Mucosa of descending colon (tissue), 3 donors: ENCODE data around the gene HORMAD2. TPM values are rescaled to one million over a fixed set of nuclear protein-coding genes. Genes with fewer than 3 reads are reported as not detected.

Source experiments
- ATAC-seq: fragments of 200-7000 bp; cut with Tn5 transposase; one replicate; pipeline ENCODE4 v1.9.1; 2020; ENCODE audit warnings: mild to moderate bottlenecking, moderate library complexity
- DNase-seq, 3 donors: peaks; one replicate each; pipeline ENCODE4 v3.0.0-alpha.2; 2020
- H3K36me3 ChIP-seq: fragments of 200-600 bp; one replicate; pipeline ENCODE4 v1.8.0; 2021; ENCODE audit warnings: low read depth, mild to moderate bottlenecking
- H3K4me1 ChIP-seq: fragments of 200-600 bp; one replicate; pipeline ENCODE4 v1.8.0; 2021; ENCODE audit warnings: low read depth, mild to moderate bottlenecking
- H3K4me3 ChIP-seq: fragments of 200-600 bp; one replicate; pipeline ENCODE4 v1.8.0; 2021; ENCODE audit warnings: mild to moderate bottlenecking
- H3K9me3 ChIP-seq: fragments of 200-600 bp; one replicate; pipeline ENCODE4 v1.8.0; 2021; ENCODE audit warnings: mild to moderate bottlenecking
- CTCF ChIP-seq: fragments of 200-600 bp; IDR thresholded peaks from one replicate; pipeline ENCODE4 v1.8.0; 2022; ENCODE audit warnings: antibody characterized with exemption, mild to moderate bottlenecking
- intact Hi-C, 2 donors: fragments of 100-400 bp; cut with DNase I in 1 of 2; cut with micrococcal nuclease in 1 of 2; formaldehyde crosslinking; loops; one replicate each; pipeline versions ENCODE4 v1.11.0 to v1.11.1; 2022; cut with DNase I, micrococcal nuclease
- total RNA-seq, 3 donors: library from RNA; stranded (reverse); fragmentation: NEBNext Ultra II Directional in 2 of 3; extraction: Animal tissue kit (Norgen Biotek cat#: 25700) in 2 of 3; gene quantifications; one replicate each; pipeline versions ENCODE4 v1.2.1 to v1.2.4, GENCODE V29; 2021 to 2023
- donor health status: DM: no; HTN: no; CAD: no; lungs with moderate emphysema.
- donor health status: DM: no; HTN: no; CAD: no.
- donor health status: DM: no; HTN: yes; CAD: no.

Gene HORMAD2
- total RNA-seq, 3 donors from 2014 or later = not detected

GRCh38 chr22:30209642-30210041 lies 129.4 kb downstream of the HORMAD2 start:
- H3K36me3 ChIP-seq = no peaks in the 10 kb centered on the region
- ATAC-seq (no peak), DNase-seq (no peak)
- intact Hi-C loops = no loop called here
- H3K4me1 ChIP-seq = no peaks in the 10 kb centered on the region
- H3K4me3 ChIP-seq = no peak overlapping the region
- H3K9me3 ChIP-seq = no peaks in the 10 kb centered on the region
- TF ChIP-seq CTCF = no peak

DNA sequence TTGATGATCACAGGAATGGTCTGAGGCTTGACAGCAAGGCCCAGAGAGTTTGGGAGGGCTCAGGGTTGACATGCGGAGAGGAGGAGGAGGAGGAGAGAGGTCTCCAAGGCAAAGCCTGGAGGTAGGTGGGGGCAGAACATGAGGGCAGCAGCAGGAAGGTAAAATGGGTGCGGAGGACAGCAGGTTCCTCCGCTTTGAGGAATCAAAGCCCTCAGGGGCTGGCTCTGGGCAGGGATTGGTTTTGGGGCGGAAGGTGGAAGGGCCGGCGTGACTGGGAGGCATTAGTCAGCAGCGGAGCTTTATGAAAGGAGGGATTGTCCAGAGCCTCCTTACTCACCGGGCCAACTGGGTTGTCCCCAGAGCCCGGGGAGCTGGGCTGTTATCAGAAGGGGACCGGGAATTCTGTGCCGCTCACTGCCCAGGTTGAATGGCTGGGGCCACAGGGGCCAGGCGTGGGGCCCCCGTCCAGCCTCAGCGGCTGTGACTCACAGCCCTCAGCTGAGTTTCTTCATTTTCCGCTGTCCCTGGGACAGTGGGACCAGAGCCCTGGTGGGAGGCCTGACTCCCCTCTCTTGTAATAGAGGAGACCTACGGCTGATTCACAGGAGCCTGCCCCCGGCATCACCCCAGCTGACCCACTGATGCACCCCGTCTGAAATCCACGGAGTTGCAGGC lies 130.1 kb downstream of the HORMAD2 start:
- ATAC-seq (no peak), DNase-seq (no peak)
- Histone ChIP-seq H3K36me3 (no peaks in the 10 kb centered on the region), H3K4me1 (no peaks in the 10 kb centered on the region), H3K4me3 (no peak overlapping the region), H3K9me3 (no peaks in the 10 kb centered on the region)
- intact Hi-C loops = no loop called here
- no peak for TF ChIP-seq CTCF

DNA sequence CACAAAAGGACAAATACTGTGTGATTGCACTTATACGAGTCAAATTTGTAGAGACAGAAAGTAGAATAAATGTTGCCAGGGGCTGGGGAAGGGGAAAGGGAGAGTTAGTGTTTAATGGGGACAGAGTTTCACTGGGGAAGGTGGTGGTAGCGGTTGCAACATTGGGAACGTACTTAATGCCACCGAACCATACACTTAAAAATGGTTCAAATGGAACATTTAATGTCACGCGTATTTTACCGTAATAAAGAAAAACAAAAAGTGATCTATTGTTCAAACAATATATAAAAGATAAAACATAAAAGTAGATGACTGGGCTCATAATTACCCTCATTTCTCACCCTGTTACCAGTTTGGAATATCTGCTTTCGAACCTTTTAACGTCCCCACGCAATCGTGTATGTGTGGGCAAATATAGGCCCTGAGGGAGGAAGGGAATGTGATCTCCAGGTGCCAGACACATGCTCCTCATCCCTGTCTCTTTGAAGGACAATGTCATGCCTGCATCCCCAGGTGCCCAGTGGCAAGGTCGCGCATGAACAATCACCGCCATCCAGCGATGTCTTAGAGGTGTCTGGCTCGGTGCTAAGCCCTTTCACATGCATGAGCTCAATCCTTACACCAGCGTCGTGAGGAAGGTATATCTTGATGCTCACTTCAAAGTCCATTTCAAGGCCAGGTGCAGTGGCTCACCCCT lies 131.0 kb downstream of the HORMAD2 start:
- DNase-seq (no peak), ATAC-seq (no peak)
- H3K4me1 ChIP-seq = no peaks in the 10 kb centered on the region

DNA sequence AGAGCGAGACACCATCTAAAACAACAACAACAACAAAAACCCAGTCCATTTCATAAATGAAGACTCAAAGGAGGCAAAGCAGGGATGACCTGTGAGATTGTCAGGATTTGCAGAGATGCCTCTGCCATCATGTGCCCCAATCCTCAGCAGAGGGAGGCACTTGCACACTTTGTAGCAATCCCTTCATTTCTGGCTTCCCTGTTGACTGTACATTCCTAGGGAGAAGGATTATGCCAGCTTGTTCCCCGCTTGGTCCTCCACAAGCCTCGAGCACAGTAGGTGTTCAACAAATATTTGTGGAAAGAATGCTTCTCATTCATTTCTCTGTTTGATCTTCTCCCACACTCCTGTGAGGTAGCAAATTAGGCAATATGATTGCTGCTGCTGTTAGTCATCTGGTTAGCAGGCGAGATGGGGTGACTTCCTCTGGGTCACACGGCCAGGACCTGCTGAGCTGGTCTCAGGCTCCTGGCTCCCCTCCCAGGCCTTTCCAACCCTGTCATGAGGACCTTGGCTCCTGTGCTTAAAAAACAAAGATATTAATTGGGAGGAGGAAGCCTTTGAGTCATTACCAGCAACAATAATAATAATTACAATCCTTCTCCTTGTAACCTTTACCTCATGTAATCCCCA lies 132.2 kb downstream of the HORMAD2 start:
- intact Hi-C loops = no loop called here
- no peaks in the 10 kb centered on the region for H3K36me3 ChIP-seq
- TF ChIP-seq CTCF = no peak
- H3K4me1 ChIP-seq = no peaks in the 10 kb centered on the region
- DNase-seq (peak in 1 of 3 donors; percentile 69), ATAC-seq (peak; percentile 65)
- no peaks in the 10 kb centered on the region for H3K9me3 ChIP-seq
- no peak overlapping the region for H3K4me3 ChIP-seq

More for the DNA sequence above, 131.0 kb downstream of the HORMAD2 start:
- no peak for TF ChIP-seq CTCF
- H3K4me3 ChIP-seq = no peak overlapping the region
- H3K9me3 ChIP-seq = no peaks in the 10 kb centered on the region
- intact Hi-C loops = no loop called here
- no peaks in the 10 kb centered on the region for H3K36me3 ChIP-seq

DNA sequence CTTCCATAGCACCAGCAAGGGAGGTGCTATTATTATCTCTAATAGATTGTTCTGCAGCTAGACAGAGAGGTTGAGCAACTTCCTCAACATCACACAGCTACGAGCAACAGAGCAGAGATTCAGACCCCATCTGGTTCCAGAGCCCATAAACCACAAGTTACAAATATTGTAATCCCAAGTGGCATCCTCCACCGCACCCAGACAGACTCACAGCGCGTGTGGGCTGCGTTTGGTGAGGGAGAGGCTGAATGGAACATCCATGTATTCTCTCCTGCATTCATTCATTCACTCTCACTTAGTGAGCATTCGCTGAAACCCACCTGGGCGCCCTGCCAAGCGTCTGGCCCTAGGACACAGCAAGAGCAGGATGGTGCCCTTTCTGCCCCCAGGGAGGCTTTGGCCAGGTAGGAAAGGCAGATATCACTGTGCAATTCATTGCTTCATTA lies 132.8 kb downstream of the HORMAD2 start:
- no peaks in the 10 kb centered on the region for H3K9me3 ChIP-seq
- no peak for TF ChIP-seq CTCF
- H3K36me3 ChIP-seq = no peaks in the 10 kb centered on the region
- intact Hi-C loops = no loop called here
- H3K4me1 ChIP-seq = no peaks in the 10 kb centered on the region
- ATAC-seq (peak; percentile 15), DNase-seq (no peak)
- no peak overlapping the region for H3K4me3 ChIP-seq
